Kidney glomerular epithelial cell (primary cell): ENCODE data around the gene BRD4.

ENCODE experiments used
- DNase-seq: peaks from one replicate; lab custom pipeline; 2025; lab: John Stamatoyannopoulos, UW

The BRD4 gene

DNA sequence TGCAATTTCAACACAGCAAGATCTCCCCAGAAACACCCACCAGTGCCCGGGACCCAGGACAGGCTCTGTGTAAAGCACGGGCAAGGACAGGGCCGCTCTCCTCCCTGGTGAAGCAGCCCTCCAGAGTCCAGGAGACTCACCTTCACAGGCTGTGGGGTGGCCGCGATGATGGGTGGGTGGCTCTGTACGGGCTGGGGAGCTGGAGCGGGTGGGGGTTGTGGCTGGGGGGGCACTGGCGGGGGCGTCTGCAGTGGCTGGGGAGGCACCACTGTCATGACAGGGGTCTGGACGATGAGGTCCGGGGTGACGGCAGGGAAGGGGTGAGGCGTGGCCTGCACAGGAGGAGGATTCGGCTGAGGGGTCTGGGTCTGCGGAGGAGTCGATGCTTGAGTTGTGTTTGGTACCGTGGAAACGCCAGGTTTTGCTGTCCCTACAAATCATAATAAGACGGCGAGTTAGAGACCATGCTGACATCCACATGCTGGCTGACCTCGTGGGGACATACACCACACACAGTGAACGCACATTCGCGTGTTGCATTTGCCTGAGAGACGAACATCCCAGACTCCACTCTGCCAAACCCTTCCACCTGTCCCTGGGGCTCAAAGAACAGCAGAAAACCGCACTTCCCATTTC is 67.0 kb downstream of the BRD4 start:
- no peak for DNase-seq

GRCh38 chr19:15264933-15265206 is 67.5 kb downstream of the BRD4 start:
- no peak for DNase-seq

GRCh38 chr19:15264061-15264932 is 68.0 kb downstream of the BRD4 start:
- no peak for DNase-seq

DNA sequence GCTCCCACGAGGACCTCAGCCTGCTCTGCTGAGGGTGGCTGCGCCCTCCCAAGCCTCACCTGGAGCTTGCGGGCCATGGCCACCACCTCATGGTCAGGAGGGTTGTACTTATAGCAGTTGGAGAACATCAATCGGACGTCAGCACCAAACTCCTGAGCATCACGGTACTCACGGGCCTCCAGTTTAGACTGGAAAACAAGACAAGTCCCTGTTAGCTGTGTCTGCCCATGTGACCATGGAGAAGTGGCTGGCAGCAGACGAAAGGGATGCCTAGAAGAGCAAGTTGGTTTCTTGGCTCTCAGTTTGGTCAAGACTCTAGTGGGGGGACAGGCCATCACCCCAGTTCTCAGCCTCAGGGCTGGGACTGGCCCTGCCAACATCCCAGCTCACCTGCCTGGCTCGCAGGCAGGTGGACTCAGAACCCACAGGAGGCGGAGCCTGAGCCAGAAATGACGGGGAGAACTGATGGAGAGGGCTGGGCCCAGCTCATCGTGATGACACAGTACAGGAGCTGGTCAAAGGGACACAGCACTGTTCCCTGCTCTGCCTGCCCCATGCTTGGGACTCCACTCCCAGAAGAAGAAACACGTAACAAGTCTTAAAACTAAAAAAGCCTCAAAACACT is 68.9 kb downstream of the BRD4 start:
- no peak for DNase-seq

DNA sequence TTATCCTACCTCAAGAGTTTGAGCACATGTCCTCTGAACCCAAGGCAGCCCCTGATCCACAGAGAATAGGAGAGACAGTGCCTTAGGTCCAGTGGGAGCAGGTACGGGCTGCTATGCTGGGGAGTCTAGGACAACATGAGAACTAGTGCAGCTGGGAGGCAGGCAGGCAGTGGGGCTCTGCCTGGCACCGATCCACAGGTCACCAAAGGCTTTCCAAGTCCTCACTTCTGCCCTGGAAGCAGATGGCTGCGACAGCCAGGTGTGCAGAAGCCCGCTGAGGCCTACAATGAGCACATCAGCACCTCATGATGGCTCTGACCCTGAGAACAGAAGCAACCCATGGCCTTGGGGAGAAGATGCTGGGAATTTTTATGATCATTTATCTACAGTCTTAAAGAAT is 70.3 kb downstream of the BRD4 start:
- no peak for DNase-seq

GRCh38 chr19:15260939-15261338 is 71.4 kb downstream of the BRD4 start:
- no peak for DNase-seq

DNA sequence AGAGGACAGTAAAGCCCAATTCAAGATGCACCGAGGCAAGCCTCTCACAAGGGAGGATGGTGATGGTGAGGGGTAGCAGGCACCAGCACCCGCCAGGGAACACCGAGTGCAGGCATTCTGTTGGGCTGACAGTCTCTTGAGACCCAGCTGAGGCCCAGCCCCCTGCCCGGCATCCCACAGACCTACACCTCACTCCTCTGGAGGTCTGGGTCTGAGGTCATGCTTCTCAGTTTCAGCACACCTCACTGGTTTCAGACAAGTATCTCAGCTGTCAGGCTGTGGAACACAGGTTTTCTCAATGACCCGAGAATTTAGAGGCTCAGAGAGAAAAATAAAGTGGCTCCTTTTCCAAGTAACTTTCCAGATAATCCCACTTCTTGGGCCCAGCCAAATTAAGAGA is 72.4 kb downstream of the BRD4 start:
- DNase-seq: peak; percentile 17

DNA sequence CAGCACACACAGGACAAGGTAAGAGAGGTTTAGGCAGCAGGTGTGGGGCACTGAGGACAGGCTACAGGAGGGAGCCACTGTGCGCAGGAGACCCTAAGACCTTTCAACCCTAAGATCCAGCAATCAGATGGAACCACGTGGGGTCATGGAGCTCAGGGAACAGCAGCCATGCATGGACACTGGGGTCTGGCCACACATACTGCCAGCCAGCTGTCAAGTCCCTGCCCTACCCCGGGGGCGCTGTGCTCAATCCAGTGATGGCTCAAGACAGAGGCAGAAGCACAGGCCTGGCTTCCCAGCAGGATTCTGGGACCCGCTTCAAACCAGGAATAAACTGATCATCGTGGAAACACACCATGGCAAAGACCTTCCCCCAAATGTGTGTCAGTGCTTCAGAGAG is 74.6 kb downstream of the BRD4 start:
- DNase-seq: no peak

- DNase-seq: no peak
Measured at GRCh38 chr19:15256708-15257331, 75.5 kb downstream of the BRD4 start.

DNA sequence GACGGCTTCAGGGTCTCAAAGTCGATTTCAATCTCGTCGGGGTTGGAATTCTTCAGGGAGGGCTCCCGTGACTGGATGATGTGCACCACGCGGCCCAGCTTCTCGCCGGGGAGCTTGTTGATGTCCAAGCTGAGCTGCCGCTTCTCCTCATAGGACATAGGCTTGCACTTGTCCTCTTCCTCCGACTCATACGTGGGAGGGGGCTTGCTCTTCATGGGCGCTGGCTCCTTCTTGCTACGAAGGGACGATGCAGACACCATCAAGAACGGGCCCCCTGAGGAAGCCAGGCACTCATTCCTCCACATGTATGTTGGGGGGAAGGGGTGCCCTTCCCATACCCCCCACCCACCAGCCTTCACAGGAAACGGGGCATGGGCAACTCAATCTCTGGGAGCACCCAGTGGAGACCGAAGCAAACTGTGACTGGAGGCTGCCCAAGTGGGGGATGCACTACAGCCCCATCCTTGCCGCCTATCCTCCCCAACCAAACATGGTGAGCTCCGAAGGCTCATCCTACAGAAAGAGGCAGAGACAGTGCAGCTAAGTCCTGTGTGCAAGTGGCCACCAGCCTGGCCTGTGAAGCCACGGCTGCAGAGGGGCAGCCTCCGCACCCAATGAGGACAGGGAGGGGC is 76.9 kb downstream of the BRD4 start:
- DNase-seq: no peak

- DNase-seq: no peak
Measured at GRCh38 chr19:15254547-15254946, 77.8 kb downstream of the BRD4 start.

- DNase-seq: no peak
Measured at GRCh38 chr19:15253513-15253912, 78.8 kb downstream of the BRD4 start.

GRCh38 chr19:15253061-15253460 is 79.3 kb downstream of the BRD4 start:
- no peak for DNase-seq

DNA sequence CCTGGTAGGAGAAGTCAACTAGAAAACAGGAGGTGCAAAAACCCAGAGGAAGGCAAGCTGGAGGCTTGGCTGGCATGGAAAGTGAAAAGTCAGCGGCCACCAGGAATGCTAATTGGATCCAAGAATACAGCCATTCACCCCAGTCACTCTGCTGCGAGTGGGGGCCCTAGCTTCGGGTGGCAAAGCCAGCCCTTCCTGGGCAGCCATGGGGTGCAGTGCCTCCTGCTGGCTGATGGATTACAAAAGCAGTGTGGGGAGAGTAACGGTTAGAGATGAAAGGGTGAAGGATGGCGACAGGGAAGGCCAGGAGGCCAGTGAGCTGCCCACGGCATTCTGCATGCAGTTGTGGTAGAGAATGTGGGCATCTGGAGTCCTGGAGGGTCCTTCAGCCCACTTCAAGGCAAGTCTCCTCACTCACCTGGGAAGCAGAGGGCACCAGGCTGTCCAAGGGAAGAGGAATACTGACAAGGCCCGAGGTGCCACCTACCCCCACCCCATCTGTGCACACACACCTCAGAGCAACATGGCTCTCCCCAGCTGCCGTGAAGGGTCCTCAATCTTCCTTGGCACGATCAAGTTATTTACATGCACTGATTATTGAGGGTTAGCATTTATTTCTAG is 79.8 kb downstream of the BRD4 start:
- peak; percentile 44 for DNase-seq

- DNase-seq: peak; percentile 77
Measured at GRCh38 chr19:15251749-15252397, 80.5 kb downstream of the BRD4 start.

- DNase-seq: no peak
Measured at GRCh38 chr19:15251010-15251748, 81.2 kb downstream of the BRD4 start.

- DNase-seq: no peak
Measured at GRCh38 chr19:15250640-15250993, 81.7 kb downstream of the BRD4 start.

GRCh38 chr19:15249972-15250639 is 82.2 kb downstream of the BRD4 start:
- peak; percentile 89 for DNase-seq

DNA sequence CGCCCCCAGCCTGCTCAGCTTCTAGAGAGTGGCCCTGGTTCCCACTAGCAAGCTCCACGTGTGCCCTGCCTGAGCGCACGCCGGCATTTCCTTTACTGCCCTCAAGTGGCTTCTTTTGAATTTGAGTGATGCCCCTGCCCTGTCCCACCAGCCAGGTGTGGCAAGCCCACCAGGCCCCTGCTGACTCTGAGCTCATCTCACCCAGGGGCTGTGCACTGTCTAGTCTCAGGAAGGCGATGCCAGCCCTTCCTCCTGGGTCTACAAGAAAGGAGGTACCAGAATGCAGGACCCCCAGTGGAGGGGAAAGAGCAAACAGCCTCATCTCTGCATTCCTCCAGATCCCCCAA is 82.8 kb downstream of the BRD4 start:
- no peak for DNase-seq
